Measurements from ENCODE around the gene RASAL3.

DNA sequence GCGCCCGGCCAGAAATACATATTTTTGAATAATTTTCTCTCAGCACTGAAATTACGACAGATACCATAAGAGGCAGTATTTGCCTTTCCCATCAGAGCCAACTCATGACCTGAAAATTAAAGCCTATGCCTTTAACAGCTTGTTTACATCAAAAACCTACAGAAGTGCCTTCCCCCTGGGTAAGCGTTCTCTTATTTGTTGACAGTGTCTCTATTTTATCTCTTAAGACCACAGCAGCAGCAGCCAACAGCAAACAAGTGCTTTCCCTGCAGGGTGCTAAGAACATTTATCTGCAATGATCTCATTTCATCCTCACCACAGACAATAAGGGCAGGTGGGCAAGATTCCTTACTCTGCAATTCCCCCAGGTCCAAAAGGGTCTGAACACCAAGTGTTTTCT is 51.5 kb downstream of the RASAL3 start:
- TF ChIP-seq, protein P1, sequence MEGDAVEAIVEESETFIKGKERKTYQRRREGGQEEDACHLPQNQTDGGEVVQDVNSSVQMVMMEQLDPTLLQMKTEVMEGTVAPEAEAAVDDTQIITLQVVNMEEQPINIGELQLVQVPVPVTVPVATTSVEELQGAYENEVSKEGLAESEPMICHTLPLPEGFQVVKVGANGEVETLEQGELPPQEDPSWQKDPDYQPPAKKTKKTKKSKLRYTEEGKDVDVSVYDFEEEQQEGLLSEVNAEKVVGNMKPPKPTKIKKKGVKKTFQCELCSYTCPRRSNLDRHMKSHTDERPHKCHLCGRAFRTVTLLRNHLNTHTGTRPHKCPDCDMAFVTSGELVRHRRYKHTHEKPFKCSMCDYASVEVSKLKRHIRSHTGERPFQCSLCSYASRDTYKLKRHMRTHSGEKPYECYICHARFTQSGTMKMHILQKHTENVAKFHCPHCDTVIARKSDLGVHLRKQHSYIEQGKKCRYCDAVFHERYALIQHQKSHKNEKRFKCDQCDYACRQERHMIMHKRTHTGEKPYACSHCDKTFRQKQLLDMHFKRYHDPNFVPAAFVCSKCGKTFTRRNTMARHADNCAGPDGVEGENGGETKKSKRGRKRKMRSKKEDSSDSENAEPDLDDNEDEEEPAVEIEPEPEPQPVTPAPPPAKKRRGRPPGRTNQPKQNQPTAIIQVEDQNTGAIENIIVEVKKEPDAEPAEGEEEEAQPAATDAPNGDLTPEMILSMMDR (conservative IDR thresholded peaks at IDR 0.05; ENCODE audit: low read depth, low read length), result no peak
- no peak for TF ChIP-seq EZH2 (IDR thresholded peaks at IDR 0.05; ENCODE audit: borderline replicate concordance, low read depth, low read length, poor library complexity, severe bottlenecking)

Measured in A673 (cell line).